Endothelial cell of umbilical vein (primary cell): ENCODE results near the gene ETF1. TPM values are rescaled to one million over a fixed set of nuclear protein-coding genes. Genes with fewer than 3 reads are reported as not detected.

ENCODE experiments used
- BruUV-seq: library from RNA; stranded (reverse); fragments of 400-500 nt; replicated peaks from 2 replicates; lab custom pipeline; 2021; lab: Mats Ljungman, UMichigan
- CTCF ChIA-PET: fragments of 300-600, 350-600 bp; sonication (Branson Sonifier 250); formaldehyde crosslinking; loops from one replicate; lab custom pipeline; 2021; ENCODE audit warnings: antibody characterized with exemption, inconsistent platforms; lab: Charles Lee
- POLR2A ChIA-PET: fragments of 300-600, 350-600 bp; sonication (Branson Sonifier 250); formaldehyde crosslinking; loops from one replicate; lab custom pipeline; 2021; ENCODE audit warnings: antibody characterized with exemption, inconsistent platforms; lab: Charles Lee
- DNase-seq: peaks from one replicate; pipeline ENCODE4 v3.0.0-alpha.2; 2011; ENCODE audit warnings: low read depth, low spot score
- FAIRE-seq: peaks from 2 replicates; lab custom pipeline; 2011; peaks lifted over from hg19 to GRCh38; lab: Jason Lieb, UNC
- H2AFZ ChIP-seq: 2 replicates; pipeline ENCODE4 v1.6.0; 2012; ENCODE audit warnings: low read depth, low read length, control low read depth, inconsistent platforms
- H3K27ac ChIP-seq: 2 replicates; pipeline ENCODE4 v1.5.1; 2011; ENCODE audit warnings: low read depth, mild to moderate bottlenecking, control low read depth, low read length, moderate library complexity; ENCODE audit not compliant: insufficient read depth
- H3K27me3 ChIP-seq, 2 experiments: 2 replicates each; pipeline versions ENCODE4 v1.6.0 to v1.6.1; 2011; ENCODE audit warnings: low read length in 2 of 2, mixed read lengths in 1 of 2; ENCODE audit not compliant: control insufficient read depth in 2 of 2, insufficient read depth in 2 of 2
- H3K36me3 ChIP-seq, 2 experiments: 2 replicates in 1 of 2; 3 replicates in 1 of 2; pipeline ENCODE4 v1.5.1; 2011; ENCODE audit warnings: low read length in 2 of 2, mild to moderate bottlenecking in 1 of 2, moderate library complexity in 1 of 2; ENCODE audit not compliant: control insufficient read depth in 2 of 2, insufficient read depth in 2 of 2; ENCODE audit errors: extremely low read depth in 1 of 2
- H3K4me1 ChIP-seq: 3 replicates; pipeline ENCODE4 v1.5.1; 2011; ENCODE audit warnings: mild to moderate bottlenecking, low read length; ENCODE audit not compliant: control insufficient read depth, insufficient read depth; ENCODE audit errors: extremely low read depth
- H3K4me2 ChIP-seq: 2 replicates; pipeline ENCODE4 v1.6.1; 2011; ENCODE audit warnings: low read length, control low read depth, mixed read lengths; ENCODE audit not compliant: insufficient read depth
- H3K4me3 ChIP-seq, 3 experiments: fragments of 200-600 bp in 1 of 3; sonication (generic), shearing (Covaris generic) in 1 of 3; replicated peaks in 1 of 3; 2 replicates each; pipeline ENCODE4 v1.5.1; 2011 to 2016; ENCODE audit warnings: control low read depth in 3 of 3, low read length in 3 of 3, mild to moderate bottlenecking in 2 of 3, inconsistent platforms in 1 of 3, low read depth in 1 of 3, moderate library complexity in 1 of 3; ENCODE audit not compliant: insufficient read depth in 1 of 3
- H3K79me2 ChIP-seq: 2 replicates; pipeline ENCODE4 v1.6.0; 2012; ENCODE audit warnings: low read length, inconsistent platforms; ENCODE audit not compliant: control insufficient read depth, insufficient read depth
- H3K9ac ChIP-seq: replicated peaks from 2 replicates; pipeline ENCODE3; 2011; ENCODE audit warnings: low read length, control low read depth; ENCODE audit not compliant: insufficient read depth; ENCODE audit errors: extremely low read depth
- H3K9me1 ChIP-seq: replicated peaks from 3 replicates; pipeline ENCODE4 v1.6.0; 2011; ENCODE audit warnings: mild to moderate bottlenecking, low read length; ENCODE audit not compliant: control insufficient read depth, insufficient read depth; ENCODE audit errors: extremely low read depth
- H3K9me3 ChIP-seq: replicated peaks from 2 replicates; pipeline ENCODE4 v1.5.1; 2012; ENCODE audit warnings: low read length, inconsistent platforms; ENCODE audit not compliant: control insufficient read depth, insufficient read depth
- H4K20me1 ChIP-seq: replicated peaks from 2 replicates; pipeline ENCODE3; 2011; ENCODE audit warnings: mild to moderate bottlenecking, low read length; ENCODE audit not compliant: control insufficient read depth, insufficient read depth; ENCODE audit errors: extremely low read depth
- CTCF ChIP-seq, 2 donors: IDR thresholded peaks; 1 replicate in 1 of 2; 2 replicates in 1 of 2; pipeline ENCODE4 v1.5.1; 2011; ENCODE audit warnings: low read length in 2 of 2, mild to moderate bottlenecking in 2 of 2, moderate library complexity in 2 of 2, control low read depth in 1 of 2, inconsistent platforms in 1 of 2, low read depth in 1 of 2; ENCODE audit not compliant: insufficient read depth in 1 of 2; ENCODE audit errors: extremely low read depth in 1 of 2
- EZH2 ChIP-seq: IDR thresholded peaks from 2 replicates; pipeline ENCODE4 v1.6.1; 2012; ENCODE audit warnings: borderline replicate concordance, low read depth, mild to moderate bottlenecking, moderate library complexity, low read length, inconsistent platforms; ENCODE audit not compliant: severe bottlenecking
- FOS ChIP-seq: IDR thresholded peaks from 2 replicates; pipeline ENCODE4 v1.6.1; 2011; ENCODE audit warnings: mild to moderate bottlenecking, low read length, moderate library complexity, borderline replicate concordance; ENCODE audit not compliant: insufficient read depth
- GATA2 ChIP-seq: IDR thresholded peaks from 2 replicates; pipeline ENCODE4 v1.7.0; 2011; ENCODE audit warnings: low read depth, mild to moderate bottlenecking, moderate library complexity, mixed read lengths, low read length; ENCODE audit not compliant: insufficient read length, insufficient read depth
- JUN ChIP-seq: IDR thresholded peaks from 2 replicates; pipeline ENCODE4 v1.6.1; 2011; ENCODE audit warnings: borderline replicate concordance, low read depth; ENCODE audit not compliant: insufficient read length, insufficient read depth
- MAX ChIP-seq: IDR thresholded peaks from 2 replicates; pipeline ENCODE4 v1.6.1; 2011; ENCODE audit not compliant: insufficient read depth, insufficient read length
- MYC ChIP-seq: IDR thresholded peaks from one replicate; pipeline ENCODE4 v1.6.1; 2011; ENCODE audit warnings: mild to moderate bottlenecking, low read depth, low read length
- POLR2A ChIP-seq: IDR thresholded peaks from 2 replicates; pipeline ENCODE4 v1.6.1; 2012; ENCODE audit warnings: low read depth, mild to moderate bottlenecking, control low read depth, low read length
- POLR2AphosphoS5 ChIP-seq: IDR thresholded peaks from 2 replicates; pipeline ENCODE4 v1.6.1; 2012; ENCODE audit warnings: low read depth, mild to moderate bottlenecking, control low read depth, low read length, moderate library complexity; ENCODE audit not compliant: insufficient read depth
- dilution Hi-C: fragments of 300-500 bp; cut with MboI; formaldehyde crosslinking; loops from one replicate; pipeline ENCODE4 v1.15.0; 2019; ENCODE audit warnings: low sequenced_read_pairs; ENCODE audit not compliant: extremely low pct_ligation_motif_present
- intact Hi-C: fragments of 100-400 bp; cut with micrococcal nuclease; formaldehyde crosslinking; loops from one replicate; pipeline ENCODE4 v1.10.0; 2022
- polyA plus RNA-seq, 4 experiments: library from polyadenylated mRNA; depleted of rRNA in 3 of 4; stranded (reverse) in 3 of 4; unstranded in 1 of 4; fragments of >200 nt; gene quantifications; 2 replicates each; pipeline versions ENCODE4 v1.2.1 to v1.2.3, GENCODE V29; 2011 to 2012; ENCODE audit warnings: missing spikeins in 1 of 4
- total RNA-seq: library from RNA; stranded (reverse); gene quantifications from 2 replicates; pipeline ENCODE4 v1.2.3, GENCODE V29; 2021

Gene ETF1
- total and polyA plus RNA-seq, 2 donors (not counting 3 experiments of a cell fraction or from before 2014, with no cell fraction given): 32.9 to 114 TPM

GRCh38 chr5:138574744-138575193 lies 31.7 kb upstream of the ETF1 start:
- ChIA-PET POLR2A (interaction anchor here (1.4 kb wide), 1 partner anchor 9 kb away, joined by 6 read pairs; no protein-coding TSS in a partner anchor), CTCF (interaction anchor here (1.1 to 1.6 kb wide), 3 partner anchors 67 to 687 kb away, joined by 3 to 7 read pairs (median 4); no protein-coding TSS in a partner anchor)
- peaks cover 10% of the 10 kb centered on the region for H3K4me1 ChIP-seq
- TF ChIP-seq POLR2A: no peak
- TF ChIP-seq EZH2: no peak
- TF ChIP-seq POLR2AphosphoS5: no peak
- TF ChIP-seq FOS: peak; percentile 6
- H3K27me3 ChIP-seq: no peaks in the 10 kb centered on the region
- peaks cover 45% of the 10 kb centered on the region for H3K79me2 ChIP-seq
- H3K27ac ChIP-seq: peak overlapping the region; percentile 97
- dilution Hi-C loops: no loop called here
- FAIRE-seq (no peak), DNase-seq (no peak)
- intact Hi-C loops: loop anchor here (1.0 to 5.0 kb wide), 4 partner anchors 31 to 700 kb away; partner anchors contain the start of genes ETF1 and SIL1
- no peaks in the 10 kb centered on the region for H4K20me1 ChIP-seq
- no peaks in the 10 kb centered on the region for H3K9me1 ChIP-seq
- TSS peak; percentile 68 for BruUV-seq
- H3K4me2 ChIP-seq: peak overlapping the region; percentile 99
- H3K9ac ChIP-seq: peak overlapping the region; percentile 99
- H3K36me3 ChIP-seq: peaks cover 13 to 19% of the 10 kb centered on the region in 2 experiments
- peak overlapping the region; percentile 19 for H2AFZ ChIP-seq
- H3K9me3 ChIP-seq: no peaks in the 10 kb centered on the region
- H3K4me3 ChIP-seq: peak overlapping the region; percentile 89 to 100 (median 100)

- DNase-seq (no peak), FAIRE-seq (no peak)
- intact Hi-C loops: loop anchor here (2.0 kb wide), 1 partner anchor 181 kb away; no protein-coding TSS in a partner anchor
- no peak for TF ChIP-seq MYC
- TF ChIP-seq MAX: no peak
- TF ChIP-seq POLR2AphosphoS5: no peak
- no peak for TF ChIP-seq CTCF (IDR thresholded peaks at IDR 0.05; ENCODE audit: extremely low read depth in 1 of 2, insufficient read depth in 1 of 2, low read depth in 1 of 2, low read length in 2 of 2)
- TF ChIP-seq GATA2: no peak
- no peak for TF ChIP-seq EZH2
- TF ChIP-seq POLR2A: no peak
- TF ChIP-seq FOS: no peak
- TF ChIP-seq JUN: no peak
- dilution Hi-C loops: no loop called here
- Histone ChIP-seq H4K20me1 (no peaks in the 10 kb centered on the region), H3K27ac (peak overlapping the region; percentile 97), H2AFZ (no peak overlapping the region), H3K9ac (peak overlapping the region; percentile 99), H3K9me3 (no peaks in the 10 kb centered on the region), H3K27me3 (no peaks in the 10 kb centered on the region), H3K79me2 (peaks cover 47% of the 10 kb centered on the region), H3K4me3 (peak overlapping the region; percentile 89 to 100 (median 100)), H3K4me1 (peaks cover 10% of the 10 kb centered on the region), H3K9me1 (no peaks in the 10 kb centered on the region), H3K36me3 (peaks cover 15 to 20% of the 10 kb centered on the region in 2 experiments), H3K4me2 (peak overlapping the region; percentile 99)
- ChIA-PET POLR2A (interaction anchor here (0.6 kb wide), 1 partner anchor 168 kb away, joined by 3 read pairs; no protein-coding TSS in a partner anchor), CTCF (interaction anchor here (0.6 to 1.2 kb wide), 2 partner anchors 688 to 717 kb away, joined by 3 to 4 read pairs; no protein-coding TSS in a partner anchor)
- BruUV-seq: TSS peak; percentile 29
These were observed 31.1 kb upstream of the ETF1 start for GRCh38 chr5:138573949-138574670.
